Hematopoietic multipotent progenitor cell treated with erythropoietin and hydrocortisone succinate and interleukin-3 and kit ligand, for 8 days (in vitro differentiated cells): Measurements from ENCODE around the gene KIAA0930.
"Not testable (repeated sequence)": the region's sequence is repeated elsewhere in the genome, so short reads cannot be mapped to it uniquely, and the experiment has no call there.

ENCODE experiments used
- DNase-seq: peaks from one replicate; pipeline ENCODE4 v3.0.0-alpha.2; 2015

Gene KIAA0930

DNA sequence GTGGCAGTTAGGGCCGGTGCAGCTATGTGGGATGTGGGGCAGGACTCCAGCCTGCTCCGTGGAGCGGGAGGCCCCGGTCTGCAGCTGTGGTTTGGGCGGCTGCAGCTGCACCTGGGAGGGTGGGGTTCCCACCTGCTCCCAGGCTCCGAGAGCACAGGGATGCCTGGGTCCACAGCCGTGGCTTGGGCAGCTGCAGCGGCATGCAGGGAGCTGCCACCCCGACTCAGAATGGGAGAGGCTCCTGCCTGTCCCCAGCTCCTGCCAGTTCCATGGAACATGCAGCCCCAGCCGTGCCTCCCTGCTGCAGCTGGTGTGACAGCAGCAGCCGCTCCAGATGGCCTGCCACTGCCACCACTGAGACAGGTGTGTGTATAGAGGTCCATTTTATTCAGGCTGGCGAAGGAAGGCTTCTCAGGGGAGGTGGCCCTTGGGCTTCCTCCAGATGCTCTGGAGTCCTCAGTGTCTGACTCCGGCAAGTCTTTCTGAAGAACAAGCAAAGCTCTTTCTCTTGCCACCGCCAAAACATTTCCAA is 22.3 kb upstream of the KIAA0930 start:
- DNase-seq, result no peak

DNA sequence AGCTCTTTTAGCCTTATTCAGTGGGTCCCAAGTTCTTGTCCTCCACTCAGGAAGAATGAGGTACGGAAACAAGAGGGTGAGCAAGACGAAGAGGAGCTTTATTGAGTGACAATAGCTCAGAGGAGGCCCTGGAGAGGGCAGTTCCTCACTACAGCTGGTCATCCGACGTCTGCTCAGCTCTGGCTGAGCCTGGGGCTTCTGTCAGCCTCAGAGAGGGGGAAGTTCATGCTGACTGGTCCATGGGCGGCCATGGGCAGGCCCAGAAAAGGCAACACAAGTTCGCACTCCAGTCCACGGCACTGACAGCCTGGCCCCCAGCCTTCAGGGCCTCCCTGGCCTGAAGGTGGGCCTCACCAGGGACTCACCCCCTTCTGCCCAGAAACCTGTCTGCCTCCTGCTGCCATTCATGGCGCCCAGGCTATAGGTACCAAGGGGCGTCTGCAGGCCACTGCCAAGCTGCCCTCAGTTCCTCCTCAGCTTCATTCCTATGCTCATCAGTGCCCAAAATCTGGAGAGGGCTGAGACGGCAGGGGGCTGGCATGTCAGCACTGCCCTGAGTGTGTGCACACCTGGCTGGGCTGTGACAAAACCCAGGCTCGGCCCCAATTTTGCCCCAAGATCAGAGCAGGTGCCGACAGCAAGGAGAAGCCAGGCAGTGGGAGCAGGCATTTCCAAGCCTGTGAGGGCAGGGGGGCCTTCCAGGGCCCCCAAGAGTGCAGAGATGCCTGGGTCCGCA is 21.7 kb upstream of the KIAA0930 start:
- no peak for DNase-seq

DNA sequence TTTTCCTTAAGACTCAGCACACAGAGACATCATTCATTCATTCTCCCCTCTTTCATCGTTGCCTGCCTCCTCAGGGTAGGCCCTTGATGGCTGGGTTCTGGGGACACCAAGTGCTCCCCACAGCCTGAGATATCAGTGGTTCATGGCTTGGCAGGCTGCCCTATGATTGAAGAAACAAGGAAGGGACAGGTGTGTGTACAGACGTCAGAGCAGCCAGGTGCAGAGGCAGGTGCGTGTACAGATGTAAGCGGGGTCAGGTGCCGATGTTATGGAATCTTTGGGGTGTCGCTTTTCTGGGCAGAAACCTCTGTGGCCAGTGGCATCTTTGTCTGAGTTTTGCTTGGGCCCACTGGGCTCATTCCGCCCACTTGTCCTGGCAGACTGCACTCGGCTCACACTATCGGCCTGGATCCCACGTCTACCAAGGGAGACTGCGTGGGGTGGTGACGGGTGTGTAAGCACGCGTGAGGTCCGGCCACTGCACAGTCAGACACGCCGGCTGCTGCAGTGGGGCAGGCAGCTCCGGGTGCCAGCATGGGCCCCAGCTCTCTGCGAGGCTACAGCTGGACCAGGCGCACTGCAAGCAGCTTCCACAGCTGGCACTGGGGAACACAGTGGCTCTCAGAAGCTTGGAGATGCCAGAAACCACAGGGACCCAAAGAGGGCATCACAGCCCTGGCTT is 20.9 kb upstream of the KIAA0930 start:
- no peak for DNase-seq

DNA sequence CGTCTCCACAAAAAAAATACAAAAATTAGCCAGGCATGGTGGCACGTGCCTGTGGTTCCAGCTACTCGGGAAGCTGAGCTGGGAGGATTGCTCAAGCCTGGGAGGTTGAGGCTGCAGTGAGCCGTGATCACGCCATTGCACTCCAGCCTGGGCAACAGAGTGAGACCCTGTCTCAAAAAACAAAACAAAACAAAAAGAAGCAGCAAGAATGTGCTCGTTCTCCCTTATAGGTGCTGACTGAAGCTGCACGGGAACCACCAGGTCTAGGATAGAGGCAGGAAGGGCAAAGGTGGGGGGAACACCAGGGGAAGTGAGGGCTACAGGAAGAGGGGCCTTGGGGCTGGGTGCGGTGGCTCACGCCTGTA is 19.7 kb upstream of the KIAA0930 start:
- DNase-seq, result not testable (repeated sequence)

DNA sequence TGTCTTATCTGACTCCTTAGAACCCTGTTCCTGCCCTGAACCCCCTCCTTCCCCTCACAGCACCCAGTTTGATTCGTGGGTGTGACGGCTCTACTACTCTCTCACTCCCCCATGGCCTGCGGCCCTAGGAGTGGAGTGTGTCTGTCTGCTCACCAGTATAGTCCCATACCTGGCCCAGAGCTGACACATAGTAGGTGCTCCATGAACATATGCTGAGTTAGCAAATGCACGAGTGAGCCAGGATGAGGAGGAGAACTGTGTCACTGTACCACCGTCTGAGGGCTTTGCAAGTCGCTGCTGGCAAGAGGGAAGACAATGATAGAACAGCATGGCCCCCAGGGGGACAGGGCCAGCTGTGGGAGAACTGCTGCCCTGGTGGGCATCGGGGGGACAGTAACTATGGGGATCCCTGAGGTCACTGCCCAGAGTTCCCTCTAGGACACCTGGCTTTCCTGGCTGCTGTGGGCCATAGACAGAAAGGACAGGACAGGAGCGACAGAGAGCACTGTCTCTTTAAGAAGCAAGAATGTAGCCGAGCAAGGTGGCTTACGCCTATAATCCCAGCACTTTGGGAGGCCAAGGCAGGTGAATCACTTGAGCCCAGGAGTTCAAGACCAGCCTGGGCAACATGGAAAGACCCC is 19.2 kb upstream of the KIAA0930 start:
- no peak for DNase-seq

DNA sequence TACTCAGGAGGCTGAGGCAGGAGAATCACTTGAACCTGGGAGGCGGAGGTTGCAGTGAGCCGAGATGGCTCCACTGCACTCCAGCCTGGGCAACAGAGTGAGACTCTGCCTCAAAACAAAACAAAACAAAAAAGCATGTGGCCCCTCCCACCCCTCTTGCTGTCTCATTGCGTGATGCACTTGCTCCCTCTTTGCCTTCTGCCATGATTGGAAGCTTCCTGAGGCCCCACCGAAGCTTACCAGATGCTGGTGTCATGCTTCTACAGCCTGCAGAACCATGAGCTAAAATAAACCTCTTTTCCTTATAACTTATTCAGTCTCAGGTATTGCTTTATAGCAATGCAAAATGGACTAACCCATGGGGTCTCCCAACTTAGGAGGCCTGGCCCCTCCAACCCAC is 17.2 kb upstream of the KIAA0930 start:
- DNase-seq, result not testable (repeated sequence)

DNA sequence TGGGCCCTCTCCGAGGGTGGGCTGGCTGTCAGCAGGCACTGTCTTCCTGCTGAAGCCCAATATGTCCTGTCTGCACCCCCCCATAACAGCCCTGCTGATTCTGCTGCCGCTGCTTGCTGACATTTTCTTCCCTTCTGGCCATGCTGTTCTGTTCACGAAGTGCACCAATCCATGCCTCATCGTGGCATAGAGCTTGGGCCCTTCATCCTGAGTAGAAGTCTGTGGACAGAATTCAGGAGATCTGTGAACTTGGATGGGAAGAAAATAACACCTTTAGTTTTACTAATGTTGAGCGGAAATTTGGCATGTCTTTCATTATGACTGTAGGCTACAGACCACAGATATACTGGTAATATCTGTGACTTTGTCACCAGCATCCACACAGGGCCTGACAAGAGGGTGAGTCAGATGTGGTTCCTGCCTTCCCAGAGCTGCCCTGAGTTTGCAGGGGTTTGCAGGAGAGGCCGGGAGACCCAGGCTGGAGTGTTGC is 14.1 kb upstream of the KIAA0930 start:
- DNase-seq, result no peak

DNA sequence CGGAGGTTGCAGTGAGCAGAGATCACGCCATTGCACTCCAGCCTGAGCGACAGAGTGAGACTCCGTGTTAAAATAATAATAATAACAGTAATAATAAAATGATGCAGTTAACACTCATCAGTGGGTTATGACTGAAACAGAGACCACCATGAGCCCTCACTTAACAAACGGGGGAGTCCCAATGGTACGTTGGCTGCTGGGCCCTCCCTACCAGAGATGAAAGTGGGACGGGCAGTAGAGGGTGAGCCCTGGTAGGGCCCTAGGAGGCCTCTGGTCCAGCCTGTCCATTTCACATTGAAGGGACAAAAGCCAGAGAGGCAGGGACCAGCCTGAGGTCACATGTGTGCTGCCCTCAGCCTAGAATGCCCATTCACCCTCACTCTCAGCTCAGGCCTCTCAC is 13.7 kb upstream of the KIAA0930 start:
- no peak for DNase-seq

DNA sequence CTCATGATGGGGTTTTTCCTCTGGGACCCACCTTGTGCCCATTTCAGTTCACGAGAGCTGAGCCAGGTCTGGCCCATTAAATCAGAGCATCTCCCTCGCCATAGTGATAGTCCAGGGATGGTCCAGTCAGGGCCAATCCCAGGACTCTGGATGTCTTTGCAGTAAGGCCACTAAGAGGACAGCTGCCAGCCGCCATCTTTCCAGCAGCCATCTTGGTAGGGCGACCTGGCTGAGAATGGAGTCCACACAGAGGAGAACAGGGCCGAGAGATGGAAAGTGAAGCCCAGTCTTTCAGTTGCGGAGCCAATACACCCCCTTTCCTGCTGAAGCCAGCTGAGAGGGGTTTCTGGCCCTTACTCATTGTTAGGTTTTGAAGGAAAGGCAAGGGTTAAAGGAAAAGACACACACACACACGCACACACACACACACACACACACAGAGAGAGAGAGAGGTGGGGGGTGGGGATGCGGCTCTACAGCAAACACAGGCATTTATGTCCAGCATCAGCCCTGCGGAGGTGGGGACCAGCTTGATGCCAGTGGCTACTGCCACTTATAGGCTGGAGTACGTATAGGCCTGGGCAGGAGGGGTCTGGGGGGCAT is 12.4 kb upstream of the KIAA0930 start:
- DNase-seq, result no peak

DNA sequence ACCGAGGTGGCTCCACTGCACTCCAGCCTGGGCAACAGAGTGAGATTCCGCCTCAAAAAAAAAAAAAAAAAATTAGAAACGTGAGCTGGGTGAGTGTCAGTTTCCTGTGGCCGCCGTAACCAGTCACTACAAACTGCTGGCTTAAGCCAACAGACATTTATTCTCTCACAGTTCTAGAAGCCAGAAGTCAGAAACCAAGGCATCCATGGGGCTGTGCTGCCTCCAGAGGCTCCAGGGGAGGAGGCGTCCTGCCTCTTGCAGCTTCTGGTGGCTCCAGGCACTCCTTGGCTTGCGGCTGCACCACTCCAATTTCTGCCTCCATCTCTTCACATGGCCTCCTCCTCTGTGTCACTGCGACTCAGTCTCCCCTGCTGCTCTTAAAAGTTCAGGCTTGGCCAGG is 11.1 kb upstream of the KIAA0930 start:
- DNase-seq, result no peak

DNA sequence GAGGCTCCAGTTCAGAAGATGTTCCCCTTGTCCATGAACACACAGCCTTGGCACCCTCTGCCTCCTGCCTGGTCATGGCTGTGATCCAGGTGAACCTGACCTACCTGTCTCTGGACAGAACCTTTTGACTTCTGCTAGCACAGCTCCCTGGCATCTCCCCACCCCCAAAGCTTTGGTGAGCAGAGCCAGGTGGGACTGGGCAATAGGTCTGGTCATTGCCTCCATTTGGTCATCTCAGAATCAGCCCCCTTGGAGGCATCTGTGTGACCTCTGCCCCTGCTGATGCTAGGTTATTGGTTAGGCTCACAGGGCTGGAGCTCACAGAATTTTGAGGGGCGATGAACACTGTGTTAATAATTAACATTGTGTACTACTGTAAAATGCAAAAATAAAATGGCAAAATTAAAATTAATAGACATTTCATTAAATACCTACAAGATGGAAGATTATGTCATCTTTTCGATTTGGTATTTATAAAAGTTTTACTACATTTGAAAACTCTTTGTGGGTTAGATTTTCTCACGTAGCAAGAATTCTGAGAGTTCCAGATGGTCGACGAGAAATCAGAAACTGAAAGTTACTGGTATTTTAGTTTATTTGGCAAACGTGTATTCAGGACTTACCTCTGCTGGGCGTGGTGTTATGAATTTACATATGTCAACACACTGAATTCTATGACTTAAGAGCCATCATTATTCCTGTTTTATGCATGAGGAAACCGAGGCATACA is 8.3 kb upstream of the KIAA0930 start:
- no peak for DNase-seq

DNA sequence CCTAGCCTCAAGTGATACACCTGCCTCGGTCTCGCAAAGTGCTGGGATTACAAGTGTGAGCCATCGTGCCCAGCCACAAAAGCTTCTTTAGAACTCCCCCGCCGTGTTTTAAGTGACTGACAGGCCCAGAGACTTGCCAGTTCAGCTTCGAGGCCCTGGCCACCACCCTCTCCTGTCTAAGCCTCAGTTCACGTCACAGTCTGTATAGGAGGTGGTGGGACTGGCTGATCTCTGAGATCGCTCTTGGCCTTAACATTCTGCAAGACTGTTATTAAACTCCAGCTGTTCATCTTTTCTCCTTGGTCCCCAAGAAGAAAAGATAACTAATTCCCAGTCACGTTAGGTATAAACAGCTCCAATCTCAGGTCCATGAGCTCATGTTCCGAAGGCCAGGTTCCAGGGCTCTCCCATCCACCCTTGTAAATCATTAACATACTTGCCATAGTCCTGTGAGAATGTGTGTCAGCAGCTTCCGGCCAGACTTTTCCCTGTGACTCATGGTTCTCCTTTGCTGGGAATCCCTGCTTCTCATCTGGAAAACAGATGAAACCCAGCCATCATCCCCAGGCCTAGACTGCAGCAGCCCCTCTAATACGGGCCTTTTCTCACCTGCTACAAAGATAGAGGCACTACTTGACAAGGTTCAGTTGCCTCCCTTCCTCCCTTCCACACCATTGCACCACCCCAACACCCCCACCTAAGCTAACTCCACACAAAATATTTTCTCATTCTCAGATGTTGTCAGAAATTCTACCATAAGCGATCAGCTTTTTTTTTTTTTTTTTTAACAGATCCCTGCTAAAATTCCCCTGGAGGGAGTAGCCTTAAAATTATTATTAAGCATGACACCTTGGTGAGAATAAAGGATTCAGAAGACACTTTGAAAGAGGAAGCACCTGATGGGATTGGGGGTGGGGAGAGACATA is 5.6 kb upstream of the KIAA0930 start:
- no peak for DNase-seq

DNA sequence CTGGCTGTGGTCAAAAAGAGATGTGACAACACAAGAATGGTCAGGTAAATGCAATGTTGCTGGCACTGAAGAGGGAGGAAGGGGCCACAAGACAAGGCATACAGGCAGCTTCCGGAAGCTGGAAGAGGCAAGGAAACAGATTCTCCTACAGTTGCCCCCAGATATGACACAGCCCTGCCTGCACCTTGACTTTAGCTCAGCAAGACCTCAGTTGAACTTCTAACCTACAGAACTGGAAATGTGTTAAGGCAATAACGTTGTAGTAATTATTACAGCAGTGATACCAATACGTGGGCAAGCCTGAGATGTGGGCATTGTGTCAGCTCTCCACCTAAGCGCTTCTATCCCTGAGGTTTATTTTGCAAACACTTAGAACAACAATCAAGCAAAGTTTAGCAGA is 4.2 kb upstream of the KIAA0930 start:
- DNase-seq, result no peak

DNA sequence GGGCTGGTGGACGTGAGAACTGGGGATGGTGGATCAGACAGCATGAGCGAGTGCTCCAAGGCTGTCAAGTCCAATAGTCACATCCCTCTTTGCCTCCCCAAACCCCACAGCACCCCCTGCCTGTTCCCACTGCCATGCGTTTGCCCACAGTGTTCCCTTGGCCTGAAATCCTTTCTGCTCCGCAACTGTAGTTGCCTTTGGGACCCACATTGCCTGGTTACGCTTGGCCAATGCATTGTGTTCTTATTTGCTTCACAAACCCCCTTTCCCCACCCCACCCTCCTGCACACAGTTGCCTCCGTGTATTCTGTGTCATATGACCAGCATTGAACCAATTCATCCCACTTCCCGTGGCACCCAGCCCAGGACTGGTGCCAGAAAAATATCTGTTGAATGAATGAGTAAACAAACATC is 2.1 kb upstream of the KIAA0930 start:
- DNase-seq, result peak; percentile 17

DNA sequence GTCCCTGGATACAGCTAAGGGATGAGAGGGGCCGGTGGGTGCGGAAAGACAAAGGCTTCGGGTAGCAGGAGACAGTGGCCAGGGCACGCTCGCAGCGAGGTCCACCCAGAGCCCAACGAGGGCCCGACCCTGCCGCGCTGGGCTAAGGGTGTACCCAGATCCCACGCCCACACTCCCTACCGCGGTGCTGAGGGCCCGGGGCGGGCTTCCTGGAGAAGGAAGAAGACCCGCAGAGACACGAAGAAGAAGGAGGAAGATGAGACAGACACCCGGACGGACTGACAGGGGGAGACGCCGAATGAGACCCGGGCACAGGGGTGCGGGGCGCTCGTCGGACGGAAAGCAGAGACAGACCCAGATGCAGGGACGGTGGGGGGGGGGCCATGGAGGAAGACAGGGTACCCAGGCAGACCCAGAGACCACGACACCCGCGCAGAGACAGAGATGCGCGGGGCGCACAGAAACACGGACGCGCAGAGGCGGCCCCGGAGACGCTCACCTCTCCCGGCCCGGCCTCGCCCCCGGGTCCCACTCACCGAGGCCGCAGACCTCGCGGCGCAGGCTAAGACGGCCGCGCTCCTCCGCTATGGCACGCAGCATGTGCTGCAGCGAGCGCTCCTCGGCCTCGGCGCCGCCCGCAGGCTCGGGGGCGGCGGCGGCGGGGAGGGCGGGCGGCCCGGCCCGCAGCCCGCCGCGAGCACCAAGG is 437 bp downstream of the KIAA0930 start:
- DNase-seq, result peak; percentile 28

DNA sequence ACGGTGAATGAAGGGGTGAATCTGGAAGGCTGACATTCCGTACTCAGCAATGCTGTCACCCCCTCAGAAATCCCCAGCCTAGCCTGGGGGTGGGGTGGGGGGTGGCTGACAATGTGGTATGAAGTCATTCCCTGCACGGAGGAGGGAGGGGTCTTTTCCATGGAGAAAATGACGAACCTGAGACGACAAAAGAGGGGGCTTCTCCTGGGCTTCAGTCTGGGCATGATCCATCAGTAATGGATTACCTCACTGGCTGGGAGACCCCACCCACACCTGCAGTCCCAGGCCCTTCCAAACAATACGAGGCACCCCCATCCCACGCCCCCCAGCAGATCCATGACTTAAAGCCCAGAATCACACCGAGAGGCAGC is 1.0 kb downstream of the KIAA0930 start:
- no peak for DNase-seq

DNA sequence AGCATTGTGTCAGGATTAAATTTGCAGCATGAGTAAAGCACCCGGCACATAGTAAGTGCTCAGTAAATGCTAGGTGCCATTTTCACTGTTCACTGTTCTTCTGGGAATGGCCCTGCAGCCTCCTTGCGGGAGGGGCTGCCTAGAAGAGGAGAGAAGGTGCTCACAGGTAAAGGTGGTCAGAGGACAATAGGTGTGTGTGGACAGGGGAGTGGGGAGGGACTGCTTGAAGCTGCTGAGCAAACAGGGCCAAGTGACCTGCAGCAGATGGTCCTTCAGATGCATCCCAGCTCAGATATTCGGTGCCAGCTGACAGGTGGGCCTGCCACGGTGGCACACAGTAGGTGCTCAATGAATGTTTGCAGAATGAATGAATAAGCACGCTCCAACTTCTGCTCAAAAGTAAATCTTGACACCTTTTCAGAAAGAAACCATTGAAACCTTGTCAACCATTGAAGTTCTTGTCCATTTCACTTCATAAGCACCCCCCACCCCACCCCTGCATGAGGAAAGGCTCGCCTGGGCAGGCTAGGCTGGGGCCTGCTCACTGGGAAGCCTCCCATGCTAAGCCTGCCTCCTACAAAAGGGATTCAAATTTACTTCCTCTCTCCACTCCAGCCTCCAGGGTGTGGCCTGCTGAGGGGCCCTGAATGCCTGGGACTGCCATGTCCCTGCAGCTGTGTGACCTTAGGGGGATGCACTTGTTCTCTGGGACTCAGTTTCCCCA is 1.6 kb downstream of the KIAA0930 start:
- DNase-seq, result peak; percentile 20

DNA sequence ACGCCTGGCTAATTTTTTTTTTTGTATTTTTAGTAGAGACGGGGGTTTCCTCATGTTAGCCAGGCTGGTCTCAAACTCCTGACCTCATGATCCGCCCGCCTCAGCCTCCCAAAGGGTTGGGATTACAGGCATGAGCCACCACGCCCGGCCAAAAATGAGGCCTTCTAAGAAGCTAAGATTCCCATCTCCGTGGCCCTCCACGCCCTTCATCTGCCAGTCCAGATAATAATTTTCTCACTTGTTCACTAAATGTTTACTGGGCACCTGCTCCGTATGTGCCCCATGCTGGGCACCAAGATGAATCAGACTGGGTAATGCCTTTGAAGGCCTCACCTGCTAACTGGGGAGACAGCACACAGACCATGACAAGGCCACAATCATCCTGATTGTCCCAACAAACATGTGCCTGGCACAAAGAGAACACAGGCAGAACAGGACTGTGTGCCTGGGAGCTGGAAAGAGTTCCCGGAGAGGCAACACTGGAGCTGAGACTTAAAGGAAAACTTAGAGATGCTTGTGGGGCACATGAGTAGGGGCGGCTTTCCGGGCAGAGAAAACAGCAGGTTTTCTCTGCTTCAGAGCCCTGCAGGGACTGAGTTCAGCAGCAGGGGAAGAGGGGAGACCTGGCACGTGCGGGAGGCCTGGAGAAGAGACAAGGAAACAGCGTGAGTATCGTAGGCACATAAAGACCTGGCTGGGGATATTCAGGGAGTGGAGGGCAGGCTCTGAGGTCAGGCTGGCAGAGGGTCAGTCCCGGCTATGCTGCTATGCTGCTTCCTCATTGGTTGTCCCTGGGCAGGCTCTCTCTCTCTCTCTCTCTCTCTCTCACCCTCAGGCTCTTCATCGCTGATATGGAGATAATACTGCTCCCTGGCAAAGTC is 2.4 kb downstream of the KIAA0930 start:
- peak; percentile 90 for DNase-seq
